ENCODE measurements around the gene CCDC92B.
"Not testable (repeated sequence)": the region's sequence is repeated elsewhere in the genome, so short reads cannot be mapped to it uniquely, and the experiment has no call there.

The CCDC92B gene

DNA sequence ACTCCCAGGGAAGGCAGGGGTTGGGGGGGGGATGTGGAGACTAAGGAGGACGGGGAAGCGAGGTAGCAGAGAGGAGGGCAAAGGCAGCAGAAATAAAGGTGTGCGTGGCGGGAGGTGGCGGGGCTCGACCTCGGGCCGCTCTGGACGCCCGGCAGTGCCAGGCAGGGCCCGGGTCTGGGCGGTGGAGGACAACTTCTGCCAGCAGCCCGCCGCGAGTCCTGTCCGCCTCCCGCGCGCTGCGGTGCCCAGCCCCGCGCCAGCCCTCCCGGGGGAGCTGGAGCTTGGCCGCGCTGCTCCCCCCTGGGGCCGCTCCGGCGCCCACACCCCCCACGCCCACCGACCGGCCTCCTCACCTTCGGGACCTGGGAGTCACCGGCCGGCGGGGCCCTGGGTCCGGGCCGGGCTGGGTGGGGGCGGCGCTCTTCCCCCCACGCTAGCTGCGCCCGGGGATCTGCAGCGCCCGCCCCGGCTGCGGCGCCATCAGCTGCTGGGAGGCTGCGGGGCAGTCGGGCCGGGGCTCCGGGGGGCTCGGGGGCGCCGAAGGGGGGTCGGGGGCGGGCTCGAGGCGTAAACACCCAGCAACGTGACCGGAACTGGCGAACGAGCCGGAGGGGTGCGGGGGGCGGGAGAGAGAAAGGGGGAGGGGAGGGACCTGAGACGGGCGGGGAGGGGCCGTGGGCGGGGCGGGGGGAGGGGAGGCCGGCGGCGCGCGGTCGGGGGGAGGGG, at the start of gene CCDC92B:
TSS of gene CCDC92B (minus strand) at position 595 of the 726 bp plus-strand sequence. CDS start 14,507 bp downstream, outside the sequence.
- no peak for DNase-seq

DNA sequence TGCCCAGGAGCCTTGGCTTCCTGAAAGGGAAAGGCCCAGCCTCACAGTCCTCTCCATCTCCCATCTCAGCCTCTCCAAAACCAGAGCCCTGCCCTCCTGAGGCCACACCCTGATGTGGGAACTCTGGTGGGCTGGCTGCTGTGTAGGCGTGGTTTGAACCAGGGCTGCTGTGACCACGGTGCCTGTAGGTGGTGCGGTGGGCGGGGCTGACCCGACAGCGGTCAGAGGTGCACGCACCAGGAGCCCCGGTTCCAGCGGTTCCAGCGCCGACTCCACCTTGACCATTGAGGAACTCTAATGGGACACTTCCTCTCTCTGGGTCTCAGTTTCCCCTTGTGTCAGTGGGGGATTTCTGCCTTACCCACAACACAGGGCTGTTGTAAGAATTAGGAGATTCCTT, 49.2 kb upstream of the CCDC92B start:
- DNase-seq = no peak

DNA sequence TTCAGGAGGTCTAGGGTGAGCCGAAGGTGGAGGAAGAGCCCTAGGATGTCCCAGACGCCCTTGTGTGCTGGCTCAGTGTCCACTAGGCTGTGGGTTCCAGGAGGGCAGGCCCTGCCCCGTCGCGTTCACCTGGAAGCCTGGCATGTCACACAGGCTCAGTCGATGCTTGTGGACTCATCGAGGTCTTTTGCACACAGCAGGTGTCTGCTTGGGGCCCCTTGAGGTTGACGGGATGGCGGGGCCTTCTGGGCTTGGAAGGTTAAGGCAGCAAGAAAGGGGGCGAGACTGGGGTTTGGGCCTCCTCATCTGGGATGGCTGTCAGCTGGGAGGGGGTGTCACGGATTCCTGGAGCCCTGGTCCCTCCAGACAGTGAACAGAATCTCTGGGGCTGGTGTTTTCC, 48.7 kb upstream of the CCDC92B start:
- DNase-seq = no peak

DNA sequence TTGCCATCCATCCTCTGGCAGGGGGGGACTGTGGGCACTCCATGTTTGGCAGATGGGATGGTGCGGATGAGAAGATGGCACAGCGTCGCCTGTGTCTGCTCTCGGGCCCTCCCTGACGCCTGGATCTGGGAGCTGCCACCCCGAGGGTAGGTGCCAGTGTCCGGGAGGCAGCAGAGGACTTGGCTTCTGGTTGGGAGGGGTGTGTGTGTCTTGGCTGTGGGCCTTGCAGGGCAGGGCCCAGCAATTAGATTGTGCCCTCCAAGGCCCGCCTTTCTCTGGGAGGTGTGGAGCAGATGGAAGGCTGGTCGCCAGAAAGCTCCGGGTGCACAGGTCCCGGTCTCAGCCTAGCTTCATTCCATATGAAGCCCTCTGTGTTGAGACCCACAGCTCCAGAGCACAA, 48.2 kb upstream of the CCDC92B start:
- DNase-seq = no peak

DNA sequence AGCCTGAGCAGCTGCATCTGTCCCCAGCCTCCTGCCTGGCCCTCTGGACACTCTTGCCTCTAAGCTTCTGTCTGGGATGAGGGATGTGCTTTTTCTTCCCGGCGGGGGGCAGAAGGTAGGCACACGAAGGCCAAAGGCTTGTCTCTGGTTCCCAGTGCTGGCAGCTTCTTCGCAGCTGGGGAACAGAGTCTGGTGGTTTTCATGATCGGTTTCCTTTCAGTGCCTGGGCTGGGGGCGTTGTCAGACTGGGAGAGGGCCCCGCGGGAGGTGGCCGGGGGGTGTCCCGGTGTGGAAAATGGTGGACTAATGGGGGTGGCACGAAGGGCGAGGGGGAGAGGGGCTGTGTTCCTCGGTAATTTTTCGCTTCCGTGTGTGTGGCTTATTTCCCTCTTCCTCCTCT, 47.8 kb upstream of the CCDC92B start:
- DNase-seq = no peak

DNA sequence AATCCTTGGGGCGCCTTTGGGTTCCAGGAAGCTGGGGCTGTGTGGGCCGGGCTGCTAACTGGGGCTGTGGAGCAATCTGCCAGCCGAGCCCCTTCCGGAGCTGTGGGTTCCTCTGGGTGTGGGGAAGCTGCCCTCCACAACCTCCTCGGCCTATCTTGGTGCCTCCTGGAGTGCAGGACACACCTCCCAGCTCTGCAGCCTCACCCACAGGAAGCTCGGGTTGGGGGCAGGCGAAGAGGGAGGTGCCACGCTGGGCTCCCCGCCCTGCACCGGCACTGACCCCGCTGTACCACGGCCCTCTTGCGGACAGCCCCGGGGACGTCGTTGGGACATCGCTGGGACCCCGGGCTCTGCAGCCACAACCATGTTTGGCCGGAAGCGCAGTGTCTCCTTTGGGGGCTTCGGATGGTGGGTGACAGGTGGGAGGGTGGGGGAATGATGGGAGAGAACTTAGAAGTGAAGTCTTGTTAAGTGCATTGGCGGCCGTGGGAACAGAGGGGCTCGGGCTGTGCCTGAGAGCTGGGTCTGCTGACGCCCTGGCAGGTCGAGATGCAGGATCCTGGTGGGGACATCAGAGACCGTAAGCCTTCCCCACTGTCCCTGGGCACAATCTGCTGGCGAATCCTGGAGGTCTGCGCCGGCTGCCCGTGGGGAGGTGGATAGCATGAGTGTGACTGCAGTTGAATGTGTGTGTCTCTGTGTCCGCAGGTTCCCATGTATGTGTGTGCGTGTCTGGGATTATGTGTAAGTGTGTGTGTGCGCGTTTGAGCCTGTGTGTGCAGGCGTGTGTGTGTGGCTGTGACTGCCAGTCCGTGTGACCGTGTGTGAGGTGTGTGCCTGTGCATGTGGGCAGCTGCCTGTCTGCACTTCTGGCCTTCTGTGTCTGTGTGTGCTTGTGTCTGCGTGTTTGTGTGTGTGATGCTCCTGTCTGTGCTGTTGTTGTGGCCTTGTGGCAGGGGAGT, 47.0 kb upstream of the CCDC92B start, which contains the start of gene RAP1GAP2:
TSS of gene RAP1GAP2 (plus strand) at position 275 of the 962 bp plus-strand sequence. CDS start at position 365, 90 bp downstream.
- DNase-seq = no peak

DNA sequence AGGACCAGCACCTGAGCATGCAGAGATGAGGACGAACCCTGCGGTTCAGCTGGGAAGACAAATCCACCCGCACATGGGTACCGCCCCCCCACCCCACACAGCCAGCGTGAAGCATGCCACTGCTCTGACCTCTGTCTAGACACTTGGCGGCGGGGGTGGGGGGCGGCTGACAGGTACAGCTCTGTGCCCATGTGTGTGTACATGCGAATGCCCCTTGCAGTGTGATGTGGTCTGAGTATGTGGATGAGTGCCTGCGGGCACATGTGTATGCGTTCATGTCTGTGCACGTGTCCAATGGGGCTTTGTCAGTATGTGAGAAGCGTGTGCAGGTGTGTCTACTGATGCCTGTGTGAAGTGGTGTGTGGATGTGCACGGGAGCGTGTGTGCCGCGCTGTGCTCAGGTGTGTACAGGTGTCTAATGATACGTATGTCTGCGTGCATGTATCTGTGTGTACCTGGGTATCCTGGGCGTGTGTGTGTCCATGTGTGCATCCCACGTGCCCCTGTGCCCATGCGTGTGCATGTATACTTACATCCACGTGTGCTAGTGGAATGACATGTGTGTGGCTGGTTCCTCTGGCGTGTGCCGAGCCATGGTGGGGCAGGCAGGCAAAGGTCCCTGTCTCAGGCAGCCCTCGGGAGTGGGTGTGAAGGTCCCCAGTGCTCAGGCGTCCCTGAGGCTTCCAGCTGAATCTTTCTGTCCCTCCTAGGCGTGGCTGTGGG, 46.1 kb upstream of the CCDC92B start:
- no peak for DNase-seq

DNA sequence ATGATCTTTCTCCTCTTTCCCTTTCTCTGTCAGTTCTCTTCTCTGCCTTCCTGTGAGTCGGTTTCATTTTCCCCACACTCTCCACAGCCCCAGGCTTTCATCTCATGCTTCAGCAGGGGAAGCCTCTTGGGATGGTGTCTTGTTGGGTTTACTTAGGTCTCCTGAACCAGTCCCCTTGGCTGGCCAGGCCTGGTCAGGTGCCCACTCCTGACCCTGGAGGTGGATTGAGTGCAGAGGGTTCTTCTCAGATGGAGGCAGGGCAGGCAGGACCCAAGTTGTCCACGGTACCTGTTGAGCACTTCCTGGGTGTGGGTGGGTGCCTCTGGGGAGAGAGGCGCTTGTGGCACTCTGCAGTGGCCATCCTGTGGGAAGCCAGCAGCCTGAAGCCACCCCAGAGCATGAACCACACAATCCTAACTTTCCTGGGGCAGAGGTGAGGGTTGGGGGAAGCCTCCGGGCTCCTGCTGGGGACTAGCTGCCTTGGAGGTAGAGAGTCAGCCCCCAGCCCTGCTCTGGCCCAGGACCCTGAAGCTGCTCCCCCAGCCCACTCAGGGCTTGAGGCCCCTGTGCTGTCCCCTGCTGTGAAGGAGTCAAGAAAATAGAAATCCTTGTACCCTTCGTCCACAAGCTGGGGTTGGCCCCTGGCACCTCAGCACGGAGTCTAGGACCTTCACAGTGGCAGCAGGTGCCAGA, 44.8 kb upstream of the CCDC92B start:
- no peak for DNase-seq

DNA sequence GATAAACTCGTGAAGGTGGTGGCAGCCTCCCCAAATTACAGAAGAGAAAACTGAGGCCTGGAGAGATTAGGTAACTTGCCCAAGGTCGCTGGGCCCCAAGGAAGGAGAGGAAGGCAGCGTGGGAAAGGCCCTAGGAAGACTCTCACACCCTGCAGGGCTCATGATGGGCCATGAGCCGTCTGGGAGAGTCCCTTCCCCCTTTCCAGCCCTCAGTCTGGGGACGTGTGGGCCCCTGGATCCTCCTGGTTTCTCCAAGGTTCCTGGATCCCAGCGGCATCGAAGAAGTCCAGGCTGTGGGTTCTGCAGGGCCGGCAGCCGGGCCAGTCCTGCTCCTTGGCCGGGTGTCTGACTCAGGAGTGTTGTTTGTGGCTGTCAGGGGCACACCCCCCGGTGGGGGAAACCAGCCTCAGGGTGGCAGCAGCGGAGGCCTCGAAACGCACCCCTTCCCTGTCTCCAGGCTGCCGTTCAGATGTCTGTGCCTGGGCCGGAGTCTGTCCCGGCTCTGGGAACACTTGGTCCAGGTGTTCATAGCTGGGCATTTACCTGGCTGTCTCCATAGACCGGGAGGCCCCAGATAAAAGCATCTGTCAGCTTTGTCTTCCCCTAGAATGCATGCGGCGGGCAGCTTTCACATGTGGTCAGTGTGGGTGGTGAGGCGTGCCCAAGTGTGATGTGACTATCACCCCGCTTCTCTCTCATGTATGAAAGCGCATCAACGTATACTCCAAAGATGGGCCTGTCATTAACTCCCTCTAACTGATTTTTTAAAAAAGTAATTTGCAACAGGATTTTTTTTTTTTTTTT, 43.1 kb upstream of the CCDC92B start:
- no peak for DNase-seq

DNA sequence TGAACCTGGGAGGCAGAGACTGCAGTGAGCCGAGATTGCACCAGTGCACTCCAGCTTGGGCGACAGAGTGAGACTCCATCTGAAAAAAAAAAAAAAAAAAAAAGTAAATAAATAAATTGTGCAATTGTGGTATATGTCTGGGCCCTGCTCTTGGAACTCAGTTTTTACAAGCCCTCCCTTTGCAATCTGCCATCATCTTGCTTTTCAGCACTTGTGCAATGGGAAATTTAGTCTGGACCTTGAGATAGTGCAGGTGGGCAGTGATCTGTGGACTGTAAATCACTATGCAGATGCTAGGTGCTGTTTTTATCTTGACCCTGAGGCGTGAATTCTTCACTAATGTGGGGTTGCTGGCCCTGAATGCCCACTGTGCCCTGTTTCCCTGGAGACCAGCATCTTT, 40.2 kb upstream of the CCDC92B start:
- DNase-seq = no peak

DNA sequence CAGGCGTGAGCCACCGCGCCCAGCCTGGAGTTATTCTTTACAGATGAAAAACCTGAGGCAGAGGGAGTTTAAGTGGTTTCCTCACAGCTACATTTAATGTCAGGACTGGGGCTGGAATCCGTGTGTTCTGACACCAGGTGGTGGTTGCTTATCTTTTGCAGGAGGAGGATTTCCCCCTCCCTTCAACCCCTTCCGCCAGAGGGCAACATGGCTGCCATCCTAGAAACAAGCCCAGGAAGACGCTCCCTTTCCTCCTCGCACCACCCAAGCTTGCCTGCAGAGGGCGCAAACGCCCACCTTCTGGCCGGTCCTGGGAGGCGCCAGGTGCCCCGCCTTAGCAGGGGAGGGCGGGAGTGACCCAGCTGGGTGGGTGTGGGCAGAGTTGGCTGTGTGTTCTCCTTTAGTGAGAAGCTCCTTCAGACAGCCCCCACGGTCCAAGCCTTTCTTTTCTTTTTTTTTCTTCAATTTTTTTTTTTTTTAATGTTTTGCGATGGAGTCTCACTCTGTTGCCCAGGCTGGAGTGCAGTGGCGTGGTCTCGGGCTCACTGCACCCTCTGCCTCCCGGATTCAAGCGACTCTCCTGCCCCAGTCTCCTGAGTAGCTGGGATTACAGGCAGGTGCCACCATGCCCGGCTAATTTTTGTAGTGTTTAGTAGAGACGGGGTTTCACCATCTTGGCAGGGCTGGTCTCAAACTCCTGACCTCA, 36.9 kb upstream of the CCDC92B start:
- peak; percentile 86 for DNase-seq

DNA sequence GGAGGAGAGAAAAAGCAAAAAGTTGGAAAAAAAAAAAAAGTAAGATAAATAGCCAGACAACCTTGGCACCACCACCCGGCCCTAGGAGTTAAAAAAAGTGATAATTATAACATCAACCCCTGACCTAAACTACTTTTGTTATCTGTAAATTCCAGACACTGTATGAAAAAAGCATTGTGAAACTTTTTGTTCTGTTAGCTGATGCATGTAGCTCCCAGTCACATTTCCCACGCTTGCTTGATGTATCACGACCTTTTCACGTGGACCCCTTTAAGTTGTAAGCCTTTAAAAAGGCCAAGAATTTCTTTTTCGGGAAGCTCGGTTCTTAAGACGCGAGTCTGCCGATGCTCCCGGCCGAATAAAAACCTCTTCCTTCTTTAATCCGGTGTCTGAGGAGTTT, 35.9 kb upstream of the CCDC92B start:
- not testable (repeated sequence) for DNase-seq

DNA sequence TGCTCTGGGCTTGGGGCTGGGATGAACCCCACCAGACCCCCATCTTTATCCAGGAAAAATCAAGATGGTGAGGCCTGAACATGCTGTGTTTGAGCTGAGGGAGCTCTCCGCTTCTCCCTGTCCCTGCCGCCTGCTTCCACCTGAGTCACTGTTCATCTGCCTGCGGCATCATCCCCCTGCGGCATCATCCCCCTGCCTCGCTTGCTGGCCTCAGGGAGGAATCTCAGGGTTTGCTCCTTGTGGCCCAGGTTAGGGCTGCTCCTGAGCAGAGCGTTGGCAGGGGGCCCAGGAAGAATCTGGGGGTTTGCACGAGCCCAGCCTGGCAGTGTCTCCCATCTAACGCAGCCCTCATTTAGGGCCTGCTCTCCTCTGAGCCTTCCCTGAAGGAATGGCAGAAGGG, 35.4 kb upstream of the CCDC92B start:
- DNase-seq = no peak

DNA sequence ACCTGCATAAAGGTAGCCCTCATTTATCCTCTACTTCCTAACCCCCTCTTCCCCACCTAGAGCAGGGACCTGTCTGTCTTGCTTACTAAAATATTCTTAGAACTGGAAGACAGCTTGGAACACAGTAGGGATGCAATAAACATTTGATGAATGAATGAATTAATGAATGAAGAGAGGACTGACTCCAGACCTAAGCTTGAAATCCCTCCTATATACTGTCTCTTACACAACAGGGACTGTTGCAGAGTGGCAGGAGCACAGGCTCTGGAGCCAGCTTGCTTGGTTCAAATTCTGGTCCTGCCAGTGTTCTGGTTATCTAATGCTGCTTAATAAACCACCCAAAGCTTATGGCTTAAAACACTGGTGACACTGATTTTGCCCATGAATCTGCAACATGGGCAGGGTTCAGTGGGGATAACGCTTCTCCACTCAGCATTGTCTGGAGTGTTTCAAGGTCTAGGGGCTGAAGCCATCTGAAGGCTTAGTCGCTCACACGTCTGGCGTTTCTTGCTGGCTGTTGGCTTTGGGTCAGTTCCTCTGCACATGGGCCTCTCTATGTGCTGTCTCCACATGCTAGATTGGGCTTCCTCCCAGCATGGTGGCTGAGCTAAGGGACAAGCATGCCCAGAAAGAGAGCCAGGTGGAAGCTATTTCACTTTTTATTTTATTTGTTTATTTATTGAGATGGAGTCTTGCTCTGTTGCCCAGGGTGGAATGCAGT, 34.0 kb upstream of the CCDC92B start:
- DNase-seq = no peak

DNA sequence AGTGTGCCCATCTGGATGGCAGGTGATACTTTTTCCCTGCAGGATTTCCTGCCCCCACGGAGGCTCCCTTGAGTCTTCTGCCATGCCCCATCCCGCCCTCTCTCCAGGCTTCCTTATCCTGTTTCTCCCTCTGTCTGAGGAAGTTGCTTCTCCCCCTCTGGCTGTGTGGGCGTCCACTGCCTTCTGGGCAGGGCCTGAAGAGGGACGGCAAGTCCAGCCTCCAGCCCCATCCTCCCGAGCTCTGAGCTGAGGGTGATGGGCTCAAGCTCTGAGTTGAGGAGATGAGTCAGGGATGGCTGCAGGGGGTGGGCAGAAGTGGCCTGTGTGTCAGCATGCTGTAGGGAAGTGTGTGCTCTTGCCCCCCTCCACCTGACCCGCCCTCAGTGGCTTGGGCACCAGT, 32.6 kb upstream of the CCDC92B start:
- no peak for DNase-seq

DNA sequence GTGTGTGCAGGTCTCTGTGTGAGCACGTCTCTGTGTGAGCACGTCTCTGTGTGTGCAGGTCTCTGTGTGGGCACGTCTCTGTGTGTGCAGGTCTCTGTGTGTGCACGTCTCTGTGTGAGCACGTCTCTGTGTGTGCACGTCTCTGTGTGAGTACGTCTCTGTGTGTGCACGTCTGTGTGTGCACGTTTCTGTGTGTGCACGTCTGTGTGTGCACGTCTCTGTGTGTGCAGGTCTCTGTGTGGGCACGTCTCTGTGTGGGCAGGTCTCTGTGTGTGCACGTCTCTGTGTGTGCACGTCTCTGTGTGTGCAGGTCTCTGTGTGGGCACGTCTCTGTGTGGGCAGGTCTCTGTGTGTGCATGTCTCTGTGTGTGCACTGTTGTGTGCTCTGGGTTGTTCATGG, 32.1 kb upstream of the CCDC92B start:
- not testable (repeated sequence) for DNase-seq

DNA sequence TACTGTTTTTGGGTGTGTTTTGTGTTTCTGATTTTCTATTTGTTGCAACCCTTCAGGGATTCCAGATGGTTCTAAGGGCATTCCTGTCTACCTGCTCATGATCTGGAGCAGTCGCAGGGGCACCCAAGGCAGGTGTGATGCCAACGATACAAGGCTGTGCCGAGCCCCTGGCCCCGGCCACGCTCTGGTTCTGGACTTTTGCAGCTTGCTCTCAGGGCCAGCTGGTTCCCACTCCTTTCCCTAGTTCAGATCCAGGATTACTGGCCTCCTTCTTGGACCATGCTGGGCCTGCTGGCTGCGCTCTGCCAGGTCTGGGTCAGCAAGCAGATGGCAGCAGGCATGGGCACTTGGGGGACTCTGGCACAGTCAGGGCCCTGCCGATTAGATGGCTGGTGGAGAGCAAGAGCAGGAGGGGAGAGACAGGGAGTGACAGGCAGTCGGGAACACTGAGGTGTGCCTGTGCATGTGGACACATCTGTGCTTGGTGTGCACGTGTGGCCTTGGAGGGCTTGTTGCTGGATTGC, 31.5 kb upstream of the CCDC92B start:
- DNase-seq = no peak

DNA sequence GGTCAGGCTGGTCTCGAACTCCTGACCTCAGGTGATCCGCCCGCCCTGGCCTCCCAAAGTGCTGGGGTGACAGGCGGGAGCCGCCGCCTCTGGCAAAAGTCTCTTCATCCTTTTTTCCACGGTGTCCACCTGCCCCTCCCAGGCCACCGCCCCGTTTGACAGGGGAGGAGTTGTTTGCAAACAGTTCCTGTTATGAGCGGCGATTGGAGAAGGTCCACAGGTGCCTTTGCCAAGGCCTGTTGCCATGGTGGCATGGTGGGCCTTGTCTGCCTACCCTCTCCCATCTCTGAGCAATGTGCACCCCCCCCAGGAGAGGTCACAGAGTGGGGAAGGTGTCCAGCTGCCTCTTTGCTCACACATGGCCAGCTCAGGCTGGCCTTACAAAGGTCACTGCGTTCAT, 30.8 kb upstream of the CCDC92B start:
- DNase-seq = no peak

DNA sequence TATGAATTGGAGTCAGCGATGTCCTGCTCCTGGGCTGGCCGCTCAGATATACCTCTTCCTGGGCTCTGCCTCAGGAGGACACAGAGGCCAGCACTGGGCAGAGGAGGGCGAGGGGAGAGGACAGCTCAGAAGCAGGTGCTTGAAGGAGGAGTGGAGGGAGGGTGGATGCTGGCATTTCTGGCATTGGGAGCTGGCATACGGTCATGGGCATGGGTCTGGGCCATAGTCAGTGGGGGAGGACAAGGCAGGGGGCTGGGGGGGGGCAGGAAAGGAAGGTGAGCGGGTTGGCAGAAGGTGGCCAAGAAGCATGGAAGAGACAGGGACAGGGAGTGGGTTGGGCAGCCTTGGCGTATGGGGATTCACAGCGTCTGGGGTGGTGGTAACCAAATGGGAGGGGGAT, 30.1 kb upstream of the CCDC92B start:
- no peak for DNase-seq

DNA sequence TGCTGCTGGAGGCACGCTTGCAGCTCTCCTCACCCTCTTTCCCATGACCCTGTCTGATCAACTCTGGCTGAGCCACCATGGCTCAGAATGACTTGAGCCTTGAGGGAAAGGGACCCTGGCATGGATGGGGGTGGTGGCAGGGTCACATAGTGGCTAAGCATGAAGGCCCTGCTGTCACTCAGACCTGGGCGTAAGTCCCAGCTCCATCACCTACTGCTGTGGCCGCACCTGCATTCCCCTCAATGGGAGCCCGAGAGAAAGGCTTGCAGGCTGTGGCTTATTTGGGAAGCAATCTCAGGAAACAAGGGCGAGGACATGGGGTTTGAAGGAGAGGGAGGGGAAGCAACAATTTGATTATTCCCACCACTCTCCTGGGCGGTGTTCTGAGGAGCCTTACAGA, 29.0 kb upstream of the CCDC92B start:
- no peak for DNase-seq
